Stimulated activated CD4-positive, alpha-beta T cell treated with anti-CD3 and anti-CD28 coated beads, Interleukin-1b, Interleukin-23, amount 100 ng/mL, for 24 hours (primary cell): ENCODE measurements around the gene TGM2.

Source experiments
- DNase-seq, 4 experiments: peaks; one replicate each; pipeline ENCODE4 v3.0.0-alpha.2; 2020; ENCODE audit warnings: low read depth in 4 of 4, low spot score in 1 of 4

The TGM2 gene

DNA sequence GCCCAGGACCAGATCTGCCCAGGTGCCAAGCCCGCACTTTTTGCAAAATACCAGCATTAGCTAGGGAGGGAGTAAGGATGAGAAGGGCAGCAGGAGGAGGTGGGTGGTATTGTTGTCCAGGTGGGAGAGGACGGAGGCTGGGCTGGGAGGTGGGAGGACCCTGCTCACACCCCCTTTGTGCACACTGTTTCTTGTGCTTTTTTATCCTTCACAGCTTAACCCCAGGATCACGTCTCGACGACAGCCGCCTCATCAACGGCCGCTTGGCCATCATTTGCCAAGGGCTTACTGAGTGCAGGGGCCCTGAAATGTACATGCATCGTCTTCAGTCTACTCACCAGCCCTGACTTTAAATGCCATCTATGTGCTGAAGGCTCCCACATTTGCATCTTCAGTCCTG lies 12.1 kb upstream of the TGM2 start:
- DNase-seq: no peak

DNA sequence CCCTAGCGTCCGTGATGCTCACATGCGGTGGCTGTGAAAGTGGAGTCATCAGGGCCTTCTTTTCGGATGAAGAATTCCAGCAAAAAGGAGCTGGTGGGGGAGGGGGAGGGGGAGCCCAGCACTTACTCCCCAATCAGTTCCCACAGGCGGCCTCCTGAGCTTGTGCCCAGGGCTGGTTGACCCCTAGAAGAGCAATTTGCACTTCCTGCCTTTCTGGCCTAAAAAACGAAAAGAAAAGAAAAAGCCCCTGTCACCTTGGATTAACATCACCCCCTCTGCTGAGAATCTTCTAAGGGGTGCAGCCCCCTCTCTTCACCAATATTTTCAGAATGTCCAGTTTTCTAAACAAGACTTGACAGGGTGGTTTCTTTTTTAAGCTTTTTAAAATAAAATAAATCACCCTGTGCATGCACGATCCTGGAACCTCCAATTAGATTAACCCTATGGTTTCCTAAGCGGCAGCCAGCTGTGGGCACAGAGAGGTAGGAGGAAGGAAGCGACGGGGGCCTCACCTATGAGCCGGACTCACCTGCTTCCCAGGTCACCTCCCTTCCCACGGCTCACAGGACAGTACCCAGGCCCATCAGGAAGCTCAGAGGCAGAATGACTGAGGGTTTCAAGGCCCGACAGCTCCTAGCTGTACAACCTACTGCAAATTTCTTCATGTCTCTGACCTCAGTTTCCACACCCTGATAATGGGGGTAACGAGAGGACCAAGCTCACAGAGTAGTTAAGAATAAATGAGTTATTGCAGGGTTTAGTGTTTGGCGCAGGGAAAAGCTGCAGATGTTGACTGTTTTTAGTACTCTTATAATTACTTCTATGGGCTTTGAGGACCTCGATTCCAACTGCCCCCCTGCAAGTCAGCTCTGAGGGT lies 10.5 kb upstream of the TGM2 start:
- no peak for DNase-seq

DNA sequence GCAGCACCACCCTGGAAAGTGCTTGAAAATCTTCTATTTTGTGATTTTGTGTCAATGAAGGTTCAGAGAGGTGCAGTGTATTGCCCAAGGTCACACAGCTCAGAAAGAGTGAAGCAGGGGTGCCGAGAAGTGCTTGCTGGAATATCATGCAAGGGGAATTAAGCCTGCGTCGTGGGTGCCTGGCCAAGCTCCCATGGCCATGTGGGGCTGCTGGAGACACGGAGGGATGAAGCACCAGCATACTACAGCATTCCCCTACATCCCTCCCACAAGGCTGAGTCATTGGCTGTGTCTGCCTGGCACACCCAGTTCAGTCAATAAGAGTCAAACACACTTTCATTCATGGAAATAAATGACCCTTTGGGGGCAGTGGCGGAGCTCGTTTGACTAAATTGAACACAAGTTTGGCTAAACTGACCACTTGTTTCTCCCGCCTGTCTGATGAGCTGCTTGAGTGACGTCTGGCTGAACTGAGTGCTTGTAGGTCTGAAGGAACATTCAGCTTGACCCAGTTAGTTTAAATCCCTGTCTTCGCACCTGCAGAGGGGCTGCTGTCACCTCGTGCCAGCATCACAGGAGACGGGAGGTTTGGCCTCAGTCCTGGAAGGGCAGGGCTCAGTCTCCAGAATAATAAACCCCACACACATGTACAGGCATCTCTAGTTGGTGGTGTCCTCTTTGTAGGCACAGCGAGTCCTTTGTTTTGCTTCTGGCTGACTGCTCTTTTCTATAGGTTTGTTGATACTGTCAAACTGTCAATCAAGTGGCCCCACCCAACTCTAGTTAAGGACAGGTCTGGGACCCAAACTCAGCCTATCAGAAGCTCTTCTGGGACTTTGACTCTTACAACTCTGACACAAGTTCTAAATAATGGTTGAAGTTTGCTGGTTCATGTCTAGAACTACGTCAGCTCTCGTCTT lies 8.4 kb upstream of the TGM2 start:
- DNase-seq: no peak

DNA sequence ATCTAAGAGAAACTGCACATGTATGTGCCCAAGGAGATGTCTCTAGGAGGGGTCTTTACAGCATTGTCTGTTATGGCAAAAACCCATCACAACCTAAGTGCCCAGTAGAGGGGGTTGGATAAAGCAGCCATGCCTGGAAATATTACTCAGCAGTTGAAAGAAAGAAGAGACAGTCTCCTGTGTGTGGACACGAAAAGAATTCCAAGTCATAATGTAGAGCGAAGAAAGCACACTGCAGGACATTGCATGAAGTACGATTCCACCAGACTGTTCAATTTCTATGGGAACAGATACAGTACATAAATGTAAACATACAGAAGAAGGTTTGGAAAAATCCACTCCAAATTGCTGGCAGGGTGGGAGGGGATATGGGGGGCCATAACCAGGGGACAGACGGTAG lies 7.3 kb upstream of the TGM2 start:
- DNase-seq: no peak

DNA sequence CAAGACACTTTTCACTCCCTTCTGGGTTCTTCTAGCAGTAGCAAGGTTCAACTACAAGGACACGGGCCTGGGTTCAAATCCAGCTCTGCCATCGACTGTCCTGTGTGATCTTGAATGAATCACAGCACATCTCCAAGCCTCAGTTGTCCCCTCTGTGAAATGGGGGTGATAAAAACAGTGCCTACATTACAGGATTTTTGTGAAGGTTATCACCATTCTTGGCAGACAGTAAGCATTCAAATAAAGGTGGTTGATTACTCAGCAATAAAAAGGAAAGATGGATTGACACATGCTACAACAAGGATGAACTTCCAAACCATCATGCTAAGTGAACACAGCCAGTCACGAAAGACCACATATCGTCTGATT lies 6.6 kb upstream of the TGM2 start:
- no peak for DNase-seq

DNA sequence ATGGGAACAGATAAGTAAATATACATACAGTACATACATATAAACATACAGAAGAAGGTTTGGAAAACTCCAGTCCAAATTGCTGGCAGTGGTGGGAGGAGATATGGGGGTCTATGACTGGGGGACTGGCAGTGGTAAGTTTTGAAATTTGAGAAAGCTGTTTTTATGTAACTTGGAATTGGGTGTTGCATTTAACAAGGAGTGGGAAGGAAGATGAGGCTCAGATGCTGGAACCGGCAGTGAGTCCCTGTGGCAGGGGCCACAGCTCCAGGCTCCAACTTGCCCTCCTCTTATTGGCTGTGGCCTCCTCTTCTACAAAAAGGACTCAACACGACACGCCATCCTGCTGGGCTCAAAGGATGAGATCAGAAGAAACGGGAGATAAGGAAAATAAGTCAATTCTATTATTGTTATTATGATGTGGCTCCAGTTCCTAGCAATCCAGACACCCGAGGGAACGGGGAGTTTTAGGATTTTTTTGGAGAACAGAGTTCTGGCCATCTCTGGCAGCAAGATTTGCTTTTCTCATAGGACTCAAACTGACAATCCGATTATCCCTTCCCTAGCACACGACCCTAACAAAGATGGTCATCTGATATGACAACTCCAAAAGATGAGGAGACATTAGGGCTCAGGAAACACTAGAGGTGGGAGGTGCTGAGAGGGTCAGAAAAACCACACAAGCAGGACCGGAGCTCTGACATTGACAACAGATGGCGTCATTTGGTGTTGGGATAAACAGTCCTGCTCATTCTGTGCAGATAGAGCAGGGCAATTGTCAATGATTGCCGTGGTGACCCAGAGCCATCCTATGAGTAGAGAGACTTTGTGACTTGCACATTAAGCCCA lies 6.0 kb upstream of the TGM2 start:
- DNase-seq: no peak

DNA sequence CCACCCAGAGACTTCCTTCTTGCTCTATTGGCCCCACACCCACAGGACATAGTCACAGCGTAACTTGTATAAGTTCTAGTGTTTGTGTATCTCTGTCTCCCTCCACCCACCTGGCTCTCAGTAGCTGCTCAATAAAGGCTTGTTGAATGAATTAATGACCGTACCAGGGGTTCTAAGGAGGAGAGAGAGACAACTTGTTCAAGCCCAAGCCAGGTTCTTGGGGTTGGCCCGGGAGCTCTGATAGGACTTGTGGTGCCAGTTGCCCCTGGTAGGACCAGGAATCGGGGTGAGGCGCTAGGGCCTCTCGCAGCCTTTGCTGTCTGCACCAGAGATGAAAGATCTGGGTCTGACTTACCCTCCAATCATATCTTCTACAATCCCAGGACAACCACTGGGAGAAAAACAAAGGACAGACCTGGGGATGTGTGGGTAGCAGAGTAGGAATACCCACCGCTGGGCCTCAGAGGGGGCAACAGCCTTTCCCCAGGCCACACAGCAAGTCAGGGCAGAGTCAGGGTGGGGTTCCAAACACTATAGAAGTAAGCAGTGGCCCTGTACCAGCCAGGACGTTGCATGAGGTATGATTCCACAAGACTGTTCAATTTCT lies 5.3 kb upstream of the TGM2 start:
- no peak for DNase-seq

DNA sequence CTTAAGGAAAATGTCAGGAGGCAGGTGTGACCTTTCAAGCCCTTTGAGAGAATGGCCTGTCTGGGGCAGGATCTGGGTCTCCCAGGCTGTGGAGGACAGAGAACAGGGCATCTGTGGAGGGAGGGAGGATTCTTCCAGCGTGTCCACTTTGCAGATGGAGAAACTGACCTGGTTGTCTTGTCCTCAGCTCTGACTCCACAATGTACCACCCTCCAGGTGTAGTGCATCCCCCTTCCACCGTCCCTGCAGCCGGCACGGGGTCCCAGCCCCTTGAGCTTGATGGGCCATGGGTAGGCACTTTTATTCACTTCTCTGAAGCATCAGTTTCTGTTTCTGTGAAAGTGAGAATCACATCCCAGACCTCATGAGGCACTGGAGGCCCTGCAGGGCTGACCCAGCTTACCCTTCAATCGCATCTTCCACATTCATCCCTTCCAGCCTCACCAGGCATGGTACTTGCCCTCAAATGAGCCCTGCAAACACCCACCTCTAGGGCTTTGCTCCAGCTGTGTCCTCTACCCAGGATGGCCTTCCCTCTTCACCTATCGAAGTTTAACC lies 4.6 kb upstream of the TGM2 start:
- DNase-seq: no peak

DNA sequence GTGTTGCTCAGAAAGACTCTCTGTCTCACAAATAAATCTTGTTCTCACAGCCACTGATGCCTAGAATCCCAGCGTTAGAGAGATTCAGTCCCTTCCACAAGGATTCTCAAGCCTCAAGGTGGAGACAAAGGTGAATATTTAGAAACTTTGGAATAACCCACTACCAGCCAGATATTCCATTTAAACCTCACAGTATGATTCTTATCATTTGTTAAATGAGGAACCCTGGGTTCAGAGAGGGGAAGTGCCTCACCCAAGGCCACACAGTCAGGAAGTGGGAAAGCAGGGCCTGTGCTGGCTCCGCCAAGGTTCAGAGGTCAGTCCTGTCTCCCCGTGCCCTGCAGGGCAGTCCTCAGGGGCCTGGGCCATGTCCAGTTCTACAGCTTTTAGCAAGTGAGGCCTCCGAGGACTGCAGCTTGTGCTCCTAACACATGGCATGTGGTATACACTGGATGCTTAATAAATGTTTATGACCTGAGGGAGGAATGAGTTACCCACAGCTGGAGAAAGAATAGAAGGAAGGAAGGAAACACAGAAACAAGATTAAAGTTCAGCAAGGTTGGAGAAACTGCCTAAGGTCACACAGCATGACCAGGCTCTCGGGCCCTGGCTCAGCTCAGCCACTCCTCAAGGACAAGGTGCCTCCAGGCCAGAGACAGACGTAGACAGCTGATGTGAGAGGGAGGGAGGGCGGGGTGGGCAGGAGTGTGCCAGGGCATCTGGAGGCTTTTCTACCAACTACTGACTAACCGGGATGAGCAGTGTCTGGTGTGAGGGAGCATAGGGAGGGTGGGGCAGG lies 3.9 kb upstream of the TGM2 start:
- DNase-seq: no peak

DNA sequence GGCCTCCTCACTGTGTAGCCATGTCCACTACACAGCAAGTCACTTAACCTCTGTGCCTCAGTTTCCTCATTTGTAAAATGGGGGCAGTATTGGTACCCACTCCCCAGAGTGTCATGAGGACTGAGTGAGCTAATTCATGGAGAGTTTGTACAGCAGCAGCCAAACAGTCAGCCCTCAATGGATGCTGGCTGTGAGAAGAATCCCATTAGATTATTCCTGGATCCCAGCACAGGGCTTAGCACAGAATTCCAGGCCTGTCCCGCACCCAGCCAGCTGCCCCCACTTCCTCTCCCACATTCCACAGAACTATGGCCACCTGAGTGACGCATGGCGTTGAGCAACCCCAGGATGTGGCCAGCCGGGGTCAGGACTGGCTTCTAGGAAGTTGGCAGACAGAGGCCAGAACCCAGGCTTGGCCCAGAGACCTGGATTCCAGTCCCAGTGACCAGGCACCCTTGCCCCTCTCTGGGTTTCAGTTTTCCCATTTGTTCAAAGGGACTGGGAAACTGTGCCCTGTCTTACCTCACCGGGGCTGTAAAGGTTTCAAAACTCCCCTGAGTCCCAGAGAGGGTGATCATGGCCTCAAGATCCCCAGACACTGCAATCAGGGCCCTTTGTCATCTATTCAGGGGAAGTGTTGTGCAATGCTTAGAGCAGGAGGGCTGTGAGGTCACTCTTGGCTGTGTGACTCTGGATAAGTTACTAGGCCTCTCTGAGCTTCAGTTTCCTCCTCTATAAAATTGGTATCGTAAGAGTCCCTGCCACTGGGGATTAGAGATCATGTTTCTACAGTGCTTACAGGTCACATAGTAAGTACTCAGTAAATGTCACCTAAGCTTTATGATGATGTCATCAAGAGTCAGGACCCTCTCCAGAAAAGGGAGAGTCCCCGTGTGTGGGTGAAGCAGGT lies 3.0 kb upstream of the TGM2 start:
- DNase-seq: no peak

DNA sequence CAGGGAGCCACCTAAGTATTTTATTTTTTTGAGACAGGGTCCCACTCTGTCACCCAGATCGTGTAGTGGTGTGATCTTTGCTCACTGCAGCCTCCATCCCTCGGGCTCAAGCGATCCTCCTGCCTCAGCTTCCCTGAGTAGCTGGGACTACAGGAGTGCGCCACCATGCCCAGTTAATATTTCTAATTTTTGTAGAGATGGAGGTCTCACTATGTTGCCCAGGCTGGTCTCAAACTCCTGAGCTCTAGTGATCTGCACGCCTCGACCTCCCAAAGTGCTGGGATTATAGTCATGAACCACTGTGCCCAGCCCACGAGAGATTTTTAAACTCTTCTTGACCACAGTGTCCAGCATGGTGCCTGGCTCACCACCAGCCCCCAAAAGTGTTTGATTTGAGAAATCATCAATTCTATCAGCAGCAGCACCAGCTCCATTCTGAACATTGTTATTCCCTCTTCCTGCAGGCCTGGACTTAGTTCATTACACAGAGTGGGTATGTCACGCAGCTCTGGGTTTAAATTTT lies 2.3 kb upstream of the TGM2 start:
- no peak for DNase-seq

DNA sequence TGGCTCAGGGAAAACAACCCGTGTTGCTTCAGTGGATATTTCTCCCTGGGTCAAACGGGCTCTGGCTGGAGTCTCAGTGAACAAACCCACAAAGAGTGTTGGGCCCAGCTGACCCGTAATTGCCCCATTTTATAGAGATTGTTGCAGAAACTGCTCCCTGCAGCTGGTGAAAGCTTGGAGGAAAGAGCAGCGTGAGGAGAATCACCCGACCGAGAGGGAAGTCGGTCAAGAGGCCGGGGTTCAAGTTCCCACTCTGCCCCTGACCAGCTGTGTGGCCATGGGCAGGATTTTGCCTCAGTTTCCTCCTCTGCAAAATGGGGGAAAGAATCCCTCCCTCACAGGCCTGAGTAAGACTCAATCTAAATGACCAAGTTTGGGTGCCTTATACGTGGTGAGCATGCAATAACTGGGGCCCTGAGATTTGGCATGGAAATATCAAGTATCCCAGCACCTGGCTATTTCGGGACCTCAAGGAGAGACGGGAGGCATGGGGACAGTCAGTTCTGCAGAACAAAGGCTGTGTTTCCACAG lies 1.7 kb upstream of the TGM2 start:
- no peak for DNase-seq

DNA sequence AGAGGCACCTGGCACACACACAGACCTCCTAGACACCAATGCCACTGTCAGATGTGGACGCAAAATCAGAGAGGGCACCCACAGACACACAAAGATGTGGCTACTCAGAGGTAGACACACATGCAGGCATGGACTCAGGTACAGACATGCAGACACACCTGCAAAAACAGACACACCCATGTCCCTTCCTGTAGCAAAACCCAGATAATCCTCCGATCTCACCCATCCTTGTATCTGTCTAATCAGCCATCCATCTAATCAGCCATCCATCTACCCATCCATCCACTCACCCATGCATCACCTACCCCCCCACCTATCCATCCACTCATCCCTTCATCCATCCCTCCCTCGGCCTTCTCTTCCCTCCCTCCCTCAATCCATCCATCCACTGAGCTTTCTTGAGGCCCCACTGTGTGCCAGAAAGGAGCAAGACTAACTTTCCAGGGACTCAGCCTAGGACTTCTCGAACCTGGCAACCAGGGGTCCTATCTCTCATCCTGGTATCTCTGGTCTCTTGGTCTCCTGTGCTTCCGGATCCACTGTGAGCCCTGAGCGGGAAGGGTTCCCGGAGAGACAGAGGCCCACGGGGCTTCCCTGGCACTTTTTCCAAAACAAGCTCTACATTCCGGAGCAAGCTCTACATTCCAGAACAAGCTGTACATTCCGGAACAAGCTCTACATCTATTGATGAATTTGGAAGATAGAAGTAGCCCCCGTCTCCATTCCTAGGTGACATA lies 1.1 kb upstream of the TGM2 start:
- DNase-seq: no peak

DNA sequence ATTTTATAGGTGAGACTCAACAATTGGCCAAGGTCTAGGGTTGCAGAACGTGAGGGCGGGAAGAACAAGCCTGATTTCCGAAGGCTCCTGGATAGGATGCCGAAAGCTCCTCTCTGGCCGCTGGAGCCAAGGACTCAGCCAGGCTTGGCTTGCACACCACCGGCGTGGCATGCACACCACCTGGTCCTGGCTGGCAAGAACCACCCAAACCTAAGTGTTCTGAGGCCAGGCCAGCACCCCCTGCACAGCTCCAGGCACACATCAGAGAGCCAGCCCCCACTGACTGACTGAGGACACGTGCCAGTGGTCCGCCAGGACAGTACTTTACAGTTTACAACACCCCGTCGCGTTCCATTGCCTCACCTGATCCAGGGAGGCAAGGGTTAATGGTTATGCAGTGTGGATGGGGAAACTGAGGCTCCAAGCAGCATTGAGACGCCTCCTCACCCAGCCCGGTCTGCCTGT lies 414 bp downstream of the TGM2 start:
- no peak for DNase-seq

DNA sequence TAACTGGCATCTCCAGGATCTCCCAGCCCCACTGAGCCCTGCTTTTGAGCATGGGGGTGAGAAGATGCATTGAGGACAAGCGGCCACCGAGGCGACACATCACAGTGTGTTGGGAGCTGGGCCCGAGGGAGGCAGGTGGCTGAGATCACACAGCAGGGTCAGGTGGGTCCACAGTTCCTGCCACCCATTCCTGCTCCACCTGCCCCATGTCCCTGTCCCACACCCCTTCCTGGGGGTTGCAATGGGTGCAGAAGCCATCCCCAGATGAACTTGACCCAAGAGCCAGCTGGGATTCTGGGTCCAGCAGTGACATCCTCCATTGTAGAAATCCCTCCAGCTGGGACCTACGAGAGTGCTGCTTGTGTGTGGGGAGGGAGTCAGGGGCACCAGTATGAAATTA lies 1.0 kb downstream of the TGM2 start:
- no peak for DNase-seq

DNA sequence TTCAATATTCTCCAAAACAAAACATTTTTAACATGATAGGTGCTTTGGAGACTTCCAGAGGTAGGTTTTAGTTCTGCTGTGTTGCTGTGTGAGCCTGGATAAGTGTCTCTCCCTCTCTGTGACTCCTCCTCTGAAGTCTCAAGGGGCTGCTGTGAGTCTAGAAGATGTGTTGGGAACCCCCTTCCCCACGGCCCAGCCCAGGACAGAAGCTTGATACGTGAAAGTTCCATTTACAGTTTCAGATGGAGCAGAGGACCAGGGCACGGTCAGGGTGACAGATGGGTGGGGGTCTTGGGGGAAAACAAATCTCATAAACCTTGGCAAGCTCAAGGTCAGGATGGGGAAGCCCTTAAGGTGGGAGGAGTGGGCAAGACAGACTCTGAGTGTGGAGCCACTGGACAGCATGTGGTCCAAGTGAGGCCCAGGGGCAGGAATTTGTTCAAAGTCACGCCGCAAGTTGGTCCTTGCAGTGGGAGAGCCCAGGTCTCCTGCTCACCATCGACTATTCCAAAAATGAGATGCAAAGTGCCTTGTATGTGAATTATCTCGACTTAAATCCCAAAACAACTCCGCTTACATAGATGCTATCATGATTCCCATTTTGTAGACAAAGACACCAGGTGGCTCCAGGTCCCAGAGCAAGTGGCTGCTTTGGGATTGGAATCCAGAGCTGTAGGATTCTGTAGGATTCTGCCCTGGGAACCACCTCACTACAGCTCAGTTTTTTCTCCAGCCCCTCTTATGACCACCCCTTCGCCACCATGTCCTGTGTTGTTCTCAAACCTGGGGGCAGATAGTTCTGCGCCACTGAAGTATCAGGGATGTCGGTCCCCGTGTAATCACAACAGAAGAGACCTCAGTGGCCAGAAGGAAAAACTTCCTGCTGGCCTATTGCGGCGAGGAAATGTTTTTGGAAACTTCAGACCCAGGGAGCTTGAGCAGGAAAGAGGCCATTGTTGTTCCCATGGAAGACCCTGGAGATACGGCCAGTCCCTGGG lies 1.9 kb downstream of the TGM2 start:
- no peak for DNase-seq
